Transverse colon (tissue), 3 donors: ENCODE data around the gene HNRNPA3.

Experiments
- POLR2A ChIP-seq: fragments of 450-650 bp; IDR thresholded peaks from one replicate; pipeline ENCODE4 v1.6.1; 2016; ENCODE audit warnings: antibody characterized with exemption, mild to moderate bottlenecking, moderate library complexity
- POLR2AphosphoS5 ChIP-seq, 3 donors: sonication (generic); formaldehyde crosslinking; IDR thresholded peaks; one replicate each; pipeline ENCODE4 v1.6.1; 2016; ENCODE audit warnings: antibody characterized with exemption in 3 of 3

DNA sequence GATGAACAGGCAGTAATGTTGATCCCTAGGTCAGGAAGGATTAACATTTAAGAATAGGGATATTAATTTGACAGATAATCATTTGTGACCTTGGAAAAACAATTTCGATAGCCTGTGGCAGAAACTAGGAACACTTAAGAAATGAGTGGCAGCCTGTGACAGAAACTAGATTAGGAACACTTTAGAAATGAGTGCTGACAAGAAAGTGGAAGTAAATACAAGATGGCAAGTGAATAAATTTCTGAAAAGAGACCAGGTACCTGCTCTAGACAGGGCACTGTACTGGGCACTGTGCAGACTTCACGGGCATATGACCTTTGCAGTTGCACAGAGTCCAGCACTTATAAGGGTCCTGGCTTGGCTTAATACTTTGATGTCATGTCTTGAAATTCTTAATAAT is 5.5 kb upstream of the HNRNPA3 start:
- no peak for TF ChIP-seq POLR2A
- no peak for TF ChIP-seq POLR2AphosphoS5 (IDR thresholded peaks at IDR 0.05)
